Neural progenitor cell (in vitro differentiated cells): ENCODE results near the gene ZFAND3. TPM values are rescaled to one million over a fixed set of nuclear protein-coding genes. Genes with fewer than 3 reads are reported as not detected.

Experiments used
- DNase-seq: peaks from one replicate; pipeline ENCODE4 v3.0.0-alpha.2; 2016; ENCODE audit warnings: low spot score
- H2AFZ ChIP-seq: fragments of 200-600 bp; sonication (generic); replicated peaks from 2 replicates; pipeline ENCODE4 v1.6.1; 2016; ENCODE audit warnings: antibody characterized with exemption
- H3F3A ChIP-seq: fragments of 200-600 bp; sonication (generic); 2 replicates; pipeline ENCODE4 v1.6.1; 2016; ENCODE audit warnings: antibody characterized with exemption, low read depth
- H3K27ac ChIP-seq: fragments of 200-600 bp; sonication (generic); 2 replicates; pipeline ENCODE4 v1.5.1; 2016; ENCODE audit warnings: mild to moderate bottlenecking
- H3K27me3 ChIP-seq: fragments of 200-600 bp; sonication (generic); 2 replicates; pipeline ENCODE4 v1.6.1; 2016; ENCODE audit warnings: mild to moderate bottlenecking, moderate library complexity
- H3K36me3 ChIP-seq: fragments of 200-600 bp; sonication (generic); 2 replicates; pipeline ENCODE4 v1.5.1; 2016
- H3K4me1 ChIP-seq: fragments of 200-600 bp; sonication (generic); 2 replicates; pipeline ENCODE4 v1.6.1; 2016; ENCODE audit warnings: mixed run types
- H3K4me2 ChIP-seq: fragments of 200-600 bp; sonication (generic); 2 replicates; pipeline ENCODE4 v1.6.1; 2016
- H3K4me3 ChIP-seq: fragments of 200-600 bp; sonication (generic); 2 replicates; pipeline ENCODE4 v1.5.1; 2016
- H3K79me2 ChIP-seq: fragments of 200-600 bp; sonication (generic); 2 replicates; pipeline ENCODE4 v1.6.1; 2016; ENCODE audit warnings: low read depth
- H3K9ac ChIP-seq: fragments of 200-600 bp; sonication (generic); 2 replicates; pipeline ENCODE4 v1.6.1; 2016
- H3K9me3 ChIP-seq: fragments of 200-600 bp; sonication (generic); 2 replicates; pipeline ENCODE4 v1.5.1; 2016; ENCODE audit warnings: low read depth
- H4K20me1 ChIP-seq: fragments of 200-600 bp; sonication (generic); 2 replicates; pipeline ENCODE4 v1.6.1; 2016; ENCODE audit warnings: low read depth
- H3K27ac Mint-ChIP-seq: 3 replicates; pipeline ENCODE4 v1.8.0; 2021; ENCODE audit warnings: mixed read lengths
- H3K27me3 Mint-ChIP-seq: 2 replicates; pipeline ENCODE4 v1.8.0; 2022; ENCODE audit warnings: low read depth, mild to moderate bottlenecking, inconsistent platforms, moderate library complexity, mixed read lengths; ENCODE audit not compliant: insufficient read depth
- H3K36me3 Mint-ChIP-seq: 3 replicates; pipeline ENCODE4 v1.8.0; 2021; ENCODE audit warnings: mixed read lengths
- H3K4me1 Mint-ChIP-seq: 3 replicates; pipeline ENCODE4 v1.8.0; 2021; ENCODE audit warnings: mixed read lengths
- H3K4me3 Mint-ChIP-seq: 3 replicates; pipeline ENCODE4 v1.8.0; 2021; ENCODE audit warnings: mild to moderate bottlenecking, moderate library complexity, mixed read lengths
- H3K9me3 Mint-ChIP-seq: 3 replicates; pipeline ENCODE4 v1.8.0; 2020; ENCODE audit warnings: mixed read lengths
- CTCF ChIP-seq: fragments of 200-600 bp; sonication (generic); IDR thresholded peaks from 2 replicates; pipeline ENCODE4 v1.5.1; 2017; ENCODE audit warnings: antibody characterized with exemption, mild to moderate bottlenecking
- EZH2 ChIP-seq: fragments of 200-600 bp; sonication (generic); IDR thresholded peaks from 2 replicates; pipeline ENCODE4 v1.6.1; 2017; ENCODE audit warnings: antibody characterized with exemption, mild to moderate bottlenecking, moderate library complexity
- EZH2phosphoT487 ChIP-seq: fragments of 200-600 bp; sonication (generic); IDR thresholded peaks from 2 replicates; pipeline ENCODE4 v1.6.1; 2017; ENCODE audit warnings: antibody characterized with exemption
- total RNA-seq: library from RNA; depleted of rRNA; stranded (reverse); fragments of >200 nt; gene quantifications from 2 replicates; pipeline ENCODE4 v1.2.3, GENCODE V29; 2015; ENCODE audit warnings: low replicate concordance

The ZFAND3 gene
- total RNA-seq, 1 donor from 2014 or later: 24.3 TPM

- no peak for DNase-seq
- no peak overlapping the region for H3K27ac ChIP-seq
- Mint-ChIP-seq H3K9me3 (peaks cover 7% of the 10 kb centered on the region), H3K27me3 (peaks cover 5% of the 10 kb centered on the region), H3K4me3 (no peak overlapping the region), H3K27ac (no peak overlapping the region), H3K4me1 (no peaks in the 10 kb centered on the region), H3K36me3 (peaks cover 3% of the 10 kb centered on the region)
- H3K9ac ChIP-seq: no peak overlapping the region
- no peaks in the 10 kb centered on the region for H3K4me1 ChIP-seq
- no peak overlapping the region for H3K4me3 ChIP-seq
- H3K36me3 ChIP-seq: no peaks in the 10 kb centered on the region
- H3F3A ChIP-seq: no peaks in the 10 kb centered on the region
- H2AFZ ChIP-seq: no peak overlapping the region
- H3K27me3 ChIP-seq: no peaks in the 10 kb centered on the region
- H3K79me2 ChIP-seq: no peaks in the 10 kb centered on the region
- no peak for TF ChIP-seq CTCF
- no peak for TF ChIP-seq EZH2
- TF ChIP-seq EZH2phosphoT487: no peak
- H3K9me3 ChIP-seq: no peaks in the 10 kb centered on the region
- no peaks in the 10 kb centered on the region for H4K20me1 ChIP-seq
- H3K4me2 ChIP-seq: no peak overlapping the region
Measured at GRCh38 chr6:37807656-37808055, 11.9 kb upstream of the ZFAND3 start.

- DNase-seq: no peak
- no peaks in the 10 kb centered on the region for H3F3A ChIP-seq
- Mint-ChIP-seq H3K27me3 (peaks cover 3% of the 10 kb centered on the region), H3K4me1 (no peaks in the 10 kb centered on the region), H3K4me3 (no peak overlapping the region), H3K9me3 (peaks cover 7% of the 10 kb centered on the region), H3K36me3 (peaks cover 3% of the 10 kb centered on the region), H3K27ac (no peak overlapping the region)
- H3K36me3 ChIP-seq: no peaks in the 10 kb centered on the region
- no peak overlapping the region for H3K4me2 ChIP-seq
- TF ChIP-seq EZH2phosphoT487 (no peak), EZH2 (no peak), CTCF (no peak)
- no peak overlapping the region for H3K27ac ChIP-seq
- no peaks in the 10 kb centered on the region for H3K27me3 ChIP-seq
- H2AFZ ChIP-seq: no peak overlapping the region
- H3K4me1 ChIP-seq: no peaks in the 10 kb centered on the region
- no peaks in the 10 kb centered on the region for H3K9me3 ChIP-seq
- H3K4me3 ChIP-seq: no peak overlapping the region
- H3K79me2 ChIP-seq: no peaks in the 10 kb centered on the region
- no peak overlapping the region for H3K9ac ChIP-seq
- H4K20me1 ChIP-seq: no peaks in the 10 kb centered on the region
Measured at GRCh38 chr6:37809197-37809543, 10.4 kb upstream of the ZFAND3 start.

- H3K27me3 ChIP-seq: no peaks in the 10 kb centered on the region
- H3K4me2 ChIP-seq: no peak overlapping the region
- no peak overlapping the region for H3K4me3 Mint-ChIP-seq
- H3K9me3 ChIP-seq: no peaks in the 10 kb centered on the region
- TF ChIP-seq EZH2: no peak
- peaks cover 6% of the 10 kb centered on the region for H3K4me1 Mint-ChIP-seq
- H3K36me3 Mint-ChIP-seq: peaks cover 3% of the 10 kb centered on the region
- peaks cover 1% of the 10 kb centered on the region for H3K4me1 ChIP-seq
- H3K9me3 Mint-ChIP-seq: peaks cover 7% of the 10 kb centered on the region
- no peaks in the 10 kb centered on the region for H3K36me3 ChIP-seq
- no peak overlapping the region for H3K4me3 ChIP-seq
- peaks cover 2% of the 10 kb centered on the region for H3K27me3 Mint-ChIP-seq
- H3K27ac Mint-ChIP-seq: no peak overlapping the region
- peaks cover 3% of the 10 kb centered on the region for H3F3A ChIP-seq
- H2AFZ ChIP-seq: no peak overlapping the region
- no peaks in the 10 kb centered on the region for H4K20me1 ChIP-seq
- no peak for DNase-seq
- H3K79me2 ChIP-seq: no peaks in the 10 kb centered on the region
- H3K27ac ChIP-seq: no peak overlapping the region
- H3K9ac ChIP-seq: no peak overlapping the region
Measured at GRCh38 chr6:37812841-37813240, 6.7 kb upstream of the ZFAND3 start.

- H3K27me3 Mint-ChIP-seq: peaks cover 5% of the 10 kb centered on the region
Measured at GRCh38 chr6:37814374-37814773, 5.2 kb upstream of the ZFAND3 start.

More at GRCh38 chr6:37814374-37814773, 5.2 kb upstream of the ZFAND3 start:
- Histone ChIP-seq H3K9me3 (no peaks in the 10 kb centered on the region), H3K4me1 (peaks cover 7% of the 10 kb centered on the region), H3K27ac (no peak overlapping the region), H4K20me1 (no peaks in the 10 kb centered on the region), H3K79me2 (no peaks in the 10 kb centered on the region), H2AFZ (no peak overlapping the region), H3F3A (peaks cover 3% of the 10 kb centered on the region), H3K27me3 (no peaks in the 10 kb centered on the region), H3K4me3 (no peak overlapping the region), H3K36me3 (no peaks in the 10 kb centered on the region), H3K9ac (no peak overlapping the region), H3K4me2 (no peak overlapping the region)
- Mint-ChIP-seq H3K27ac (no peak overlapping the region), H3K9me3 (peaks cover 7% of the 10 kb centered on the region), H3K36me3 (peaks cover 3% of the 10 kb centered on the region), H3K4me1 (peaks cover 14% of the 10 kb centered on the region), H3K4me3 (no peak overlapping the region)
- TF ChIP-seq CTCF (no peak), EZH2phosphoT487 (no peak), EZH2 (no peak)
- DNase-seq: no peak
